ENCODE results near the gene TEX14. TPM values are rescaled to one million over a fixed set of nuclear protein-coding genes. Genes with fewer than 3 reads are reported as not detected.
A peak's percentile ranks its signal among the peaks of the same experiment; 100 is the strongest.

Gene TEX14
- total RNA-seq, 1 experiment from 2014 or later: 0.03 TPM

- no peaks in the 10 kb centered on the region for H3K27me3 ChIP-seq (replicated peaks)
- no peaks in the 10 kb centered on the region; the same call in 1 of the 2 replicates for H3K9me3 ChIP-seq (replicated peaks)
- H3K4me1 ChIP-seq (replicated peaks): peaks cover 28% of the 10 kb centered on the region
- no peak overlapping the region for H3K4me3 ChIP-seq
- H3K36me3 ChIP-seq: no peaks in the 10 kb centered on the region
- no peak for DNase-seq (ENCODE audit: low read depth in 1 of 2, low spot score in 2 of 2)
- H3K27ac ChIP-seq: no peak overlapping the region
Measured at GRCh38 chr17:58520843-58521430, 170.9 kb downstream of the TEX14 start.

- H3K27me3 ChIP-seq (replicated peaks): no peaks in the 10 kb centered on the region
- peak overlapping the region; percentile 67 for H3K27ac ChIP-seq
- peaks cover 3% of the 10 kb centered on the region for H3K36me3 ChIP-seq
- peak; percentile 100 for DNase-seq (ENCODE audit: low read depth in 1 of 2, low spot score in 2 of 2)
- H3K9me3 ChIP-seq (replicated peaks): no peaks in the 10 kb centered on the region
- H3K4me3 ChIP-seq: peak overlapping the region; percentile 46
- H3K4me1 ChIP-seq (replicated peaks): peaks cover 32% of the 10 kb centered on the region
Measured at GRCh38 chr17:58517928-58518609, 173.8 kb downstream of the TEX14 start.

DNA sequence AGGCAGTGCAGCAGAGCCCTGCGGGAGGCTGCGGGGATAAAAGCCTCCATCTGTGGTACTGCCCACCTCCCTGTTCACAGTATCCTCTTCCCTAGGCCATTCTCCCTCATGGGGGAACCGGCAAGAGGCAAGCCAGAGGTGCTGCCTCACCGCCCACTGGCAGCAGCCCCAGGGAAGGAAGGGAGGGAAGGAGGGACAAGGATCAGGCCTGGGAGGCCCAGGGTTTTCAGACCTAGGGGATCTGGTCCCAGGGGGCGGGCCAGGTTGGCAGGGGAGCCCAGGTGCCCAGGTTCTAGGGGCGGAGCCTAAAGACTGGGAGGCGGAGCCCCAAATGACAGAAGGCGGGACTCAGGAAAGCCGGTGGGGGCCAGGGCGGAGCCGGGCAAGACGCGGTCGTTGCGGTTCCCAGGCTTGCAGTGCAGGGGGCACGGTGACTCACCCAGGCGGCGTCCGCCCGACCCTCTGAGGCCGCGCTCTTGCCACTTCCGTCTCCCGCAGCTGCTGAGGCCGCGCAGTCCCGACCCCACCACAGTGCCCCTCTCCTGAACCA is 174.4 kb downstream of the TEX14 start:
- peaks cover 10% of the 10 kb centered on the region for H3K36me3 ChIP-seq
- no peaks in the 10 kb centered on the region for H3K27me3 ChIP-seq (replicated peaks)
- DNase-seq (ENCODE audit: low read depth in 1 of 2, low spot score in 2 of 2): no peak
- H3K9me3 ChIP-seq (replicated peaks): no peaks in the 10 kb centered on the region
- peak overlapping the region; percentile 46 for H3K4me3 ChIP-seq
- peak overlapping the region; percentile 67 for H3K27ac ChIP-seq
- peaks cover 32% of the 10 kb centered on the region for H3K4me1 ChIP-seq (replicated peaks)

- Histone ChIP-seq H3K36me3 (peaks cover 16% of the 10 kb centered on the region), H3K27me3 (replicated peaks) (no peaks in the 10 kb centered on the region), H3K4me3 (peak overlapping the region; percentile 46), H3K9me3 (replicated peaks) (no peaks in the 10 kb centered on the region), H3K27ac (peak overlapping the region; percentile 67), H3K4me1 (replicated peaks) (peaks cover 32% of the 10 kb centered on the region)
- DNase-seq (ENCODE audit: low read depth in 1 of 2, low spot score in 2 of 2): no peak
Measured at GRCh38 chr17:58516644-58517377, 175.0 kb downstream of the TEX14 start.

GRCh38 chr17:58515286-58515685 is 176.6 kb downstream of the TEX14 start:
- Histone ChIP-seq H3K36me3 (peaks cover 30% of the 10 kb centered on the region), H3K4me1 (replicated peaks) (peaks cover 32% of the 10 kb centered on the region), H3K27me3 (replicated peaks) (no peaks in the 10 kb centered on the region), H3K4me3 (no peak overlapping the region), H3K9me3 (replicated peaks) (no peaks in the 10 kb centered on the region), H3K27ac (no peak overlapping the region)
- no peak for DNase-seq (ENCODE audit: low read depth in 1 of 2, low spot score in 2 of 2)

- H3K27me3 ChIP-seq (replicated peaks): no peaks in the 10 kb centered on the region
- H3K9me3 ChIP-seq (replicated peaks): no peaks in the 10 kb centered on the region
- no peak overlapping the region for H3K27ac ChIP-seq
- peak overlapping the region; percentile 63 for H3K4me3 ChIP-seq
- H3K36me3 ChIP-seq: peaks cover 35% of the 10 kb centered on the region
- no peak for DNase-seq (ENCODE audit: low read depth in 1 of 2, low spot score in 2 of 2)
- peaks cover 32% of the 10 kb centered on the region for H3K4me1 ChIP-seq (replicated peaks)
Measured at GRCh38 chr17:58514770-58515157, 177.1 kb downstream of the TEX14 start.

GRCh38 chr17:58513965-58514769 is 177.7 kb downstream of the TEX14 start, which contains the start of gene MTMR4:
Gene MTMR4 (minus strand): TSS chr17:58514638. CDS start chr17:58514407, 231 bp downstream.
- Histone ChIP-seq H3K4me1 (replicated peaks) (peaks cover 30% of the 10 kb centered on the region), H3K27me3 (replicated peaks) (no peaks in the 10 kb centered on the region), H3K4me3 (peak within 1 kb of the TSS; percentile 63), H3K36me3 (peaks cover 40% of the 10 kb centered on the region), H3K9me3 (replicated peaks) (no peaks in the 10 kb centered on the region), H3K27ac (0 out of 2 replicates have a peak within 1 kb of the TSS, but pooled peaks have one; percentile 1)
- DNase-seq (ENCODE audit: low read depth in 1 of 2, low spot score in 2 of 2): peak; percentile 73 to 86

- Histone ChIP-seq H3K4me1 (replicated peaks) (peaks cover 26% of the 10 kb centered on the region), H3K27ac (no peak overlapping the region), H3K36me3 (peaks cover 47% of the 10 kb centered on the region), H3K9me3 (replicated peaks) (no peaks in the 10 kb centered on the region), H3K27me3 (replicated peaks) (no peaks in the 10 kb centered on the region), H3K4me3 (peak overlapping the region; percentile 63)
- no peak for DNase-seq (ENCODE audit: low read depth in 1 of 2, low spot score in 2 of 2)
Measured at GRCh38 chr17:58513267-58513964, 178.4 kb downstream of the TEX14 start.

GRCh38 chr17:58510075-58510474 is 181.8 kb downstream of the TEX14 start:
- Histone ChIP-seq H3K27ac (no peak overlapping the region), H3K4me3 (no peak overlapping the region), H3K27me3 (replicated peaks) (no peaks in the 10 kb centered on the region), H3K36me3 (peaks cover 77% of the 10 kb centered on the region), H3K9me3 (replicated peaks) (no peaks in the 10 kb centered on the region), H3K4me1 (replicated peaks) (peaks cover 17% of the 10 kb centered on the region)
- DNase-seq (ENCODE audit: low read depth in 1 of 2, low spot score in 2 of 2): no peak

- Histone ChIP-seq H3K4me3 (no peak overlapping the region), H3K4me1 (replicated peaks) (peaks cover 2% of the 10 kb centered on the region), H3K27ac (no peak overlapping the region), H3K36me3 (peaks cover 90% of the 10 kb centered on the region), H3K27me3 (replicated peaks) (no peaks in the 10 kb centered on the region), H3K9me3 (replicated peaks) (no peaks in the 10 kb centered on the region)
- DNase-seq (ENCODE audit: low read depth in 1 of 2, low spot score in 2 of 2): no peak
Measured at GRCh38 chr17:58508341-58509067, 183.3 kb downstream of the TEX14 start.

DNA sequence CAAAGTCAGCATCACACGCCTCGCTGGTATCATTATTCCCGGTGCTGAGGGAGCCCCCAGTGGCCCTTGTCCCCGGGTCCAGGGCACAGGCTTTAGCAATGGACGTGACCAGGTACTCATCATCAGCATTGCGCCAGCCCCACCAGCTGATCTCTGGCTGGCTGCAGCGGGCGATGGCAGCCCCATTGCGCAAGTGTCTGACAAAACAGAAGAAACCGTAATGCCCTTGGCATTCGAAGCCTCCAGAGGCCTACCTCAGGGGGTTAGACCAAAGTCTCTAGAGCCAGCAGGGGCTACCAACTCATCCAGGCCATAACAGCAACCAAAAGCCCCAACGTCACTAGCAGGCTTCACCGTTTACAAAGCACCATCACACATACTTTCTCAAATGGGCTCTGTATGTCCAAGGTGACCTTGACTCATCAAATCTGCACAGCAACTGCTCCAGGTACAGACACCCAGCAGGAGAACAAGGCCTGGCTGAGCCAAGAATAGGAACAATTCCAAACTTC is 184.7 kb downstream of the TEX14 start:
- no peak overlapping the region for H3K27ac ChIP-seq
- DNase-seq (ENCODE audit: low read depth in 1 of 2, low spot score in 2 of 2): no peak
- H3K27me3 ChIP-seq (replicated peaks): no peaks in the 10 kb centered on the region
- H3K4me1 ChIP-seq (replicated peaks): no peaks in the 10 kb centered on the region
- H3K4me3 ChIP-seq: no peak overlapping the region
- H3K36me3 ChIP-seq: peaks cover 94% of the 10 kb centered on the region
- H3K9me3 ChIP-seq (replicated peaks): no peaks in the 10 kb centered on the region
